ENCODE results near the gene BTD.

DNA sequence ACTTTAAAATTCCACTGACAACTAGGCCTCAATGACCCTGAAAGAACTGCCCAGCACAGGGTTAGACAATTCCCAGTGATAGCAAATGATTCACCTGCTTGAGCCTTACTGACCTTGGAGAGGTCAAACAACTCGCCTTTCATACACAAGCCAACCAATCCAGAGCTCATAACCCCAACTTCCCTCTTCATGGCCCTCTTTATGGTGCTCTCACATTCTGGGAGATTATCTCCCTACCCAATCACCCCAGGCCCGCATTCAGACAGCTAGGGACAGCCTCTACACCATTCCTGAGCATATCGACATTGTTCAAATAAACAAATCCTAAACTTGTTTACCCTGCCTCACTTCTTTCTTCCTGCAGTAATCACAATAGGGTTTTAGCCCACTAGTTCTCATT is 47.8 kb upstream of the BTD start:
- TF ChIP-seq, protein P1, sequence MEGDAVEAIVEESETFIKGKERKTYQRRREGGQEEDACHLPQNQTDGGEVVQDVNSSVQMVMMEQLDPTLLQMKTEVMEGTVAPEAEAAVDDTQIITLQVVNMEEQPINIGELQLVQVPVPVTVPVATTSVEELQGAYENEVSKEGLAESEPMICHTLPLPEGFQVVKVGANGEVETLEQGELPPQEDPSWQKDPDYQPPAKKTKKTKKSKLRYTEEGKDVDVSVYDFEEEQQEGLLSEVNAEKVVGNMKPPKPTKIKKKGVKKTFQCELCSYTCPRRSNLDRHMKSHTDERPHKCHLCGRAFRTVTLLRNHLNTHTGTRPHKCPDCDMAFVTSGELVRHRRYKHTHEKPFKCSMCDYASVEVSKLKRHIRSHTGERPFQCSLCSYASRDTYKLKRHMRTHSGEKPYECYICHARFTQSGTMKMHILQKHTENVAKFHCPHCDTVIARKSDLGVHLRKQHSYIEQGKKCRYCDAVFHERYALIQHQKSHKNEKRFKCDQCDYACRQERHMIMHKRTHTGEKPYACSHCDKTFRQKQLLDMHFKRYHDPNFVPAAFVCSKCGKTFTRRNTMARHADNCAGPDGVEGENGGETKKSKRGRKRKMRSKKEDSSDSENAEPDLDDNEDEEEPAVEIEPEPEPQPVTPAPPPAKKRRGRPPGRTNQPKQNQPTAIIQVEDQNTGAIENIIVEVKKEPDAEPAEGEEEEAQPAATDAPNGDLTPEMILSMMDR (IDR thresholded peaks at IDR 0.05 in 4 of 5, conservative IDR thresholded peaks at IDR 0.05 in 1 of 5): no peak
- no peak for TF ChIP-seq POLR2A (IDR thresholded peaks at IDR 0.05)

Data from gastrocnemius medialis (tissue), 4 donors.